Liver (tissue), 9 donors: ENCODE data around the gene MED8. TPM values are rescaled to one million over a fixed set of nuclear protein-coding genes. Genes with fewer than 3 reads are reported as not detected.

ENCODE experiments used
- DNase-seq: peaks from one replicate; pipeline ENCODE4 v3.0.0-alpha.2; 2017; ENCODE audit warnings: low spot score
- H3K27ac ChIP-seq, 2 donors: one replicate each; pipeline ENCODE4 v1.7.0; 2013; ENCODE audit warnings: inconsistent platforms in 2 of 2, low read length in 2 of 2, control low read depth in 1 of 2, low read depth in 1 of 2, mild to moderate bottlenecking in 1 of 2
- H3K27me3 ChIP-seq, 4 donors: one replicate each; pipeline versions ENCODE4 v1.6.1 to v1.7.0; 2013; ENCODE audit warnings: low read length in 3 of 4, inconsistent platforms in 1 of 4, mild to moderate bottlenecking in 1 of 4, moderate library complexity in 1 of 4; ENCODE audit not compliant: control insufficient read depth in 4 of 4, insufficient read depth in 4 of 4
- H3K36me3 ChIP-seq, 4 donors: one replicate each; pipeline versions ENCODE4 v1.6.1 to v1.7.0; 2013; ENCODE audit warnings: low read length in 3 of 4, mild to moderate bottlenecking in 3 of 4, low read depth in 1 of 4, moderate library complexity in 1 of 4; ENCODE audit not compliant: control insufficient read depth in 4 of 4, insufficient read depth in 3 of 4
- H3K4me1 ChIP-seq, 4 donors: one replicate each; pipeline versions ENCODE4 v1.6.1 to v1.7.0; 2013; ENCODE audit warnings: low read length in 3 of 4, mild to moderate bottlenecking in 3 of 4, moderate library complexity in 1 of 4; ENCODE audit not compliant: control insufficient read depth in 4 of 4, insufficient read depth in 4 of 4
- H3K4me3 ChIP-seq, 3 donors: one replicate each; pipeline versions ENCODE4 v1.6.1 to v1.7.0; 2013; ENCODE audit warnings: low read length in 3 of 3, control low read depth in 1 of 3, low read depth in 1 of 3, mild to moderate bottlenecking in 1 of 3
- H3K9ac ChIP-seq, 2 donors: one replicate each; pipeline ENCODE4 v1.7.0; 2013; ENCODE audit warnings: low read length in 2 of 2, mild to moderate bottlenecking in 2 of 2, moderate library complexity in 2 of 2, control low read depth in 1 of 2, low read depth in 1 of 2
- H3K9me3 ChIP-seq, 4 donors: one replicate each; pipeline versions ENCODE4 v1.6.1 to v1.7.0; 2013; ENCODE audit warnings: low read length in 3 of 4; ENCODE audit not compliant: control insufficient read depth in 4 of 4
- EGR1 ChIP-seq, 2 donors: IDR thresholded peaks; 2 replicates each; pipeline ENCODE4 v1.6.1; 2016 to 2018; ENCODE audit warnings: antibody characterized with exemption in 2 of 2, low read depth in 2 of 2
- FOXA2 ChIP-seq: IDR thresholded peaks from 2 replicates; pipeline ENCODE4 v1.6.1; 2016; ENCODE audit warnings: antibody characterized with exemption
- HNF4A ChIP-seq, 2 donors: conservative IDR thresholded peaks; 2 replicates each; pipeline ENCODE4 v1.6.1; 2016; ENCODE audit warnings: antibody characterized with exemption in 2 of 2, mild to moderate bottlenecking in 2 of 2
- JUND ChIP-seq, 2 donors: IDR thresholded peaks; 2 replicates each; pipeline ENCODE4 v1.6.1; 2016; ENCODE audit warnings: antibody characterized with exemption in 2 of 2
- NR2F2 ChIP-seq: IDR thresholded peaks from 2 replicates; pipeline ENCODE4 v1.6.1; 2016; ENCODE audit warnings: antibody characterized with exemption
- RAD21 ChIP-seq, 2 donors: IDR thresholded peaks; 2 replicates each; pipeline ENCODE4 v1.6.1; 2016; ENCODE audit warnings: antibody characterized with exemption in 2 of 2, mild to moderate bottlenecking in 2 of 2
- RXRA ChIP-seq, 2 donors: IDR thresholded peaks; 2 replicates each; pipeline ENCODE4 v1.6.1; 2017 to 2018; ENCODE audit warnings: antibody characterized with exemption in 2 of 2, mild to moderate bottlenecking in 1 of 2
- SP1 ChIP-seq: IDR thresholded peaks from 2 replicates; pipeline ENCODE4 v1.6.1; 2018; ENCODE audit warnings: antibody characterized with exemption, mild to moderate bottlenecking
- TAF1 ChIP-seq: conservative IDR thresholded peaks from 2 replicates; pipeline ENCODE4 v1.6.1; 2016; ENCODE audit warnings: antibody characterized with exemption, mild to moderate bottlenecking
- YY1 ChIP-seq: IDR thresholded peaks from 2 replicates; pipeline ENCODE4 v1.6.1; 2016; ENCODE audit warnings: antibody characterized with exemption, mild to moderate bottlenecking
- WGBS: extraction: QIAGEN DNeasy Blood & Tissue Kit; methylation state at CpG from one replicate; pipeline ENCODE4 v1.1.7; 2013; 5-methylcytosine and 5-hydroxymethylcytosine counted together
- polyA plus RNA-seq, 2 donors: library from polyadenylated mRNA; stranded (reverse) in 1 of 2; unstranded in 1 of 2; fragments of 200-250 nt in 1 of 2; fragments of >200 nt in 1 of 2; fragmentation: Nextera tagmentation in 1 of 2; extraction: Ambion mirVana in 1 of 2; gene quantifications; one replicate each; pipeline versions ENCODE4 v1.2.1 to v1.2.3, GENCODE V29; 2013 to 2015
- total RNA-seq, 2 donors: library from RNA; depleted of rRNA; stranded (reverse); fragments of >200 nt; gene quantifications; one replicate each; pipeline ENCODE4 v1.2.3, GENCODE V29; 2014
- TF ChIP-seq, protein P1 (sequence below): IDR thresholded peaks from 2 replicates; pipeline ENCODE4 v1.6.1; 2016; ENCODE audit warnings: antibody characterized with exemption
- TF ChIP-seq, protein P2 (sequence below): IDR thresholded peaks from 2 replicates; pipeline ENCODE4 v1.6.1; 2016; ENCODE audit warnings: antibody characterized with exemption, mild to moderate bottlenecking
- TF ChIP-seq, protein P3 (sequence below): IDR thresholded peaks from 2 replicates; pipeline ENCODE4 v1.6.1; 2016; ENCODE audit warnings: antibody characterized with exemption
- TF ChIP-seq, protein P4 (sequence below): fragments of 150-350 bp; IDR thresholded peaks from 2 replicates; pipeline ENCODE4 v1.5.1; 2017; ENCODE audit warnings: improper control_type of control experiment, low read depth, low read length; ENCODE audit not compliant: missing input control
- donor health status: healthy.
- donor health status: healthy.
- donor health status: healthy.
- donor health status: healthy.
- donor health status: healthy.

MED8 gene
- total and polyA plus RNA-seq, 4 donors: 26.2 to 37.6 (median 29.1) TPM

DNA sequence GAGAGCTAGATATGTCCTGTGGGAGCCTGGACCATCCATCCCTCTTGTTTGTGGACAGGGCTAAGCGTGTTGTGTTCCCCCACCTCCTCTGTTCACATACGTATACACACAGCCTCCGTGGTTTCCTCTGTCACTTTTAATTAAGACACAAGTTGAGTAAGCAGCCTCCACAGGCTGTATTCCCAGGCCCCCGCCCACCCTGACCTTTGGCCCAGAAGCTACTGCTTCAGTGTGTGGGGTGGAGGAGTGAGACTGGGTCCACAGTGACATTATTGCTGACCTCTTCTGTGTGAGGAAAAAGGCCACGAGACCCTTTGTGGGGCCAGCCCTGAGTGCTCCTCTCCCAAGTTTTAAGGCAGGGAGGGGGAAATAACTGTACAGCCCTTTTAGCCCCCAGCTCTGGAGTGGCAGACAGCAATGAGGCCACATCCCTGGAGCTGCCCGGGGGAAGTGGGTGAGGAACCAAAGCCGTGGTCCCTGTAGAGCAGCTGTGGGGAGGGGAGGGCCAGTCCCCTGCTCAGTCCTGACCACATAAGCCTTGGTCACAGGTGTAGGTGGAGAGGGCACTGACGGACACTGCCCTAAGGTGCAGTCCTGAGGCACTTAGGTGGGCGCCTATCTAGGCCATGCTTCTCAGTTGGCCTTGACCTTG, 26.2 kb downstream of the MED8 start:
- TF ChIP-seq RXRA (IDR thresholded peaks at IDR 0.05) (no peak), RAD21 (IDR thresholded peaks at IDR 0.05) (no peak), EGR1 (IDR thresholded peaks at IDR 0.05; ENCODE audit: low read depth in 2 of 2) (no peak), FOXA2 (no peak), NR2F2 (no peak), HNF4A (conservative IDR thresholded peaks at IDR 0.05) (no peak), JUND (IDR thresholded peaks at IDR 0.05) (no peak), YY1 (no peak)
- TF ChIP-seq, protein P1, sequence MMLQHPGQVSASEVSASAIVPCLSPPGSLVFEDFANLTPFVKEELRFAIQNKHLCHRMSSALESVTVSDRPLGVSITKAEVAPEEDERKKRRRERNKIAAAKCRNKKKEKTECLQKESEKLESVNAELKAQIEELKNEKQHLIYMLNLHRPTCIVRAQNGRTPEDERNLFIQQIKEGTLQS: no peak
- TF ChIP-seq, protein P2, sequence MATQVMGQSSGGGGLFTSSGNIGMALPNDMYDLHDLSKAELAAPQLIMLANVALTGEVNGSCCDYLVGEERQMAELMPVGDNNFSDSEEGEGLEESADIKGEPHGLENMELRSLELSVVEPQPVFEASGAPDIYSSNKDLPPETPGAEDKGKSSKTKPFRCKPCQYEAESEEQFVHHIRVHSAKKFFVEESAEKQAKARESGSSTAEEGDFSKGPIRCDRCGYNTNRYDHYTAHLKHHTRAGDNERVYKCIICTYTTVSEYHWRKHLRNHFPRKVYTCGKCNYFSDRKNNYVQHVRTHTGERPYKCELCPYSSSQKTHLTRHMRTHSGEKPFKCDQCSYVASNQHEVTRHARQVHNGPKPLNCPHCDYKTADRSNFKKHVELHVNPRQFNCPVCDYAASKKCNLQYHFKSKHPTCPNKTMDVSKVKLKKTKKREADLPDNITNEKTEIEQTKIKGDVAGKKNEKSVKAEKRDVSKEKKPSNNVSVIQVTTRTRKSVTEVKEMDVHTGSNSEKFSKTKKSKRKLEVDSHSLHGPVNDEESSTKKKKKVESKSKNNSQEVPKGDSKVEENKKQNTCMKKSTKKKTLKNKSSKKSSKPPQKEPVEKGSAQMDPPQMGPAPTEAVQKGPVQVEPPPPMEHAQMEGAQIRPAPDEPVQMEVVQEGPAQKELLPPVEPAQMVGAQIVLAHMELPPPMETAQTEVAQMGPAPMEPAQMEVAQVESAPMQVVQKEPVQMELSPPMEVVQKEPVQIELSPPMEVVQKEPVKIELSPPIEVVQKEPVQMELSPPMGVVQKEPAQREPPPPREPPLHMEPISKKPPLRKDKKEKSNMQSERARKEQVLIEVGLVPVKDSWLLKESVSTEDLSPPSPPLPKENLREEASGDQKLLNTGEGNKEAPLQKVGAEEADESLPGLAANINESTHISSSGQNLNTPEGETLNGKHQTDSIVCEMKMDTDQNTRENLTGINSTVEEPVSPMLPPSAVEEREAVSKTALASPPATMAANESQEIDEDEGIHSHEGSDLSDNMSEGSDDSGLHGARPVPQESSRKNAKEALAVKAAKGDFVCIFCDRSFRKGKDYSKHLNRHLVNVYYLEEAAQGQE: no peak
- TF ChIP-seq, protein P3, sequence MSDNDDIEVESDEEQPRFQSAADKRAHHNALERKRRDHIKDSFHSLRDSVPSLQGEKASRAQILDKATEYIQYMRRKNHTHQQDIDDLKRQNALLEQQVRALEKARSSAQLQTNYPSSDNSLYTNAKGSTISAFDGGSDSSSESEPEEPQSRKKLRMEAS: no peak

DNA sequence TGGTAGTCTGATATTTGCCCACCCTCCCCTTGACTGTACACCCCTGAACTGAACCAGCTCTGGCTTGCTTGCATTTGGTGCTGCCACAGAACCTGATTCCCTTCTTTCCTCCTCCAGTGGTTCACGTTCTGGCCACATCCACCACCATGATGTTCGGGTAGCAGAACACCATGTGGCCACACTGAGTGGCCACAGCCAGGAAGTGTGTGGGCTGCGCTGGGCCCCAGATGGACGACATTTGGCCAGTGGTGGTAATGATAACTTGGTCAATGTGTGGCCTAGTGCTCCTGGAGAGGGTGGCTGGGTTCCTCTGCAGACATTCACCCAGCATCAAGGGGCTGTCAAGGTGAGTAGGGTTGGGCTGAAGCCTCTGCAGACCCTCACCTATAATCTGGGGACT, 29.0 kb downstream of the MED8 start:
- WGBS: 86% methylated on average over 4 of the region's 4 CpGs
- Histone ChIP-seq H3K27me3 (no peaks in the 10 kb centered on the region), H3K9me3 (no peaks in the 10 kb centered on the region), H3K4me3 (no peak overlapping the region), H3K9ac (no peak overlapping the region), H3K36me3 (peaks cover 2 to 36% (median 21%) of the 10 kb centered on the region in 4 donors), H3K4me1 (peaks cover 6 to 14% (median 12%) of the 10 kb centered on the region in 4 donors), H3K27ac (no peak overlapping the region)
- DNase-seq: no peak
- TF ChIP-seq TAF1 (no peak), FOXA2 (no peak), EGR1 (IDR thresholded peaks at IDR 0.05; ENCODE audit: low read depth in 2 of 2) (no peak), RAD21 (IDR thresholded peaks at IDR 0.05) (no peak), YY1 (no peak), JUND (IDR thresholded peaks at IDR 0.05) (no peak), SP1 (no peak)
- TF ChIP-seq, protein P3: no peak
- TF ChIP-seq, protein P4, sequence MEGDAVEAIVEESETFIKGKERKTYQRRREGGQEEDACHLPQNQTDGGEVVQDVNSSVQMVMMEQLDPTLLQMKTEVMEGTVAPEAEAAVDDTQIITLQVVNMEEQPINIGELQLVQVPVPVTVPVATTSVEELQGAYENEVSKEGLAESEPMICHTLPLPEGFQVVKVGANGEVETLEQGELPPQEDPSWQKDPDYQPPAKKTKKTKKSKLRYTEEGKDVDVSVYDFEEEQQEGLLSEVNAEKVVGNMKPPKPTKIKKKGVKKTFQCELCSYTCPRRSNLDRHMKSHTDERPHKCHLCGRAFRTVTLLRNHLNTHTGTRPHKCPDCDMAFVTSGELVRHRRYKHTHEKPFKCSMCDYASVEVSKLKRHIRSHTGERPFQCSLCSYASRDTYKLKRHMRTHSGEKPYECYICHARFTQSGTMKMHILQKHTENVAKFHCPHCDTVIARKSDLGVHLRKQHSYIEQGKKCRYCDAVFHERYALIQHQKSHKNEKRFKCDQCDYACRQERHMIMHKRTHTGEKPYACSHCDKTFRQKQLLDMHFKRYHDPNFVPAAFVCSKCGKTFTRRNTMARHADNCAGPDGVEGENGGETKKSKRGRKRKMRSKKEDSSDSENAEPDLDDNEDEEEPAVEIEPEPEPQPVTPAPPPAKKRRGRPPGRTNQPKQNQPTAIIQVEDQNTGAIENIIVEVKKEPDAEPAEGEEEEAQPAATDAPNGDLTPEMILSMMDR: no peak
- TF ChIP-seq, protein P1: no peak

More for the DNA sequence above, 26.2 kb downstream of the MED8 start:
- H3K36me3 ChIP-seq: peaks cover 2 to 36% (median 21%) of the 10 kb centered on the region in 4 donors
- DNase-seq: no peak
- no peak overlapping the region for H3K9ac ChIP-seq
- H3K4me3 ChIP-seq: no peak overlapping the region
- no peak overlapping the region for H3K27ac ChIP-seq
- no peaks in the 10 kb centered on the region for H3K9me3 ChIP-seq
- WGBS: 79% methylated on average over 9 of the region's 9 CpGs
- H3K4me1 ChIP-seq: peaks cover 5 to 23% (median 17%) of the 10 kb centered on the region in 4 donors
- no peaks in the 10 kb centered on the region for H3K27me3 ChIP-seq
